Measurements from ENCODE around the gene TSHZ2. TPM values are rescaled to one million over a fixed set of nuclear protein-coding genes. Genes with fewer than 3 reads are reported as not detected.

The TSHZ2 gene
- total RNA-seq, 1 experiment from 2014 or later: 0.20 TPM

GRCh38 chr20:52991830-52992229 lies 19.7 kb downstream of the TSHZ2 start:
- TF ChIP-seq ATF3 (CRISPR knock-in tag; conservative IDR thresholded peaks at IDR 0.05): no peak
- no peak for TF ChIP-seq SMAD4 (CRISPR knock-in tag; IDR thresholded peaks at IDR 0.05)
- TF ChIP-seq ZNF219 (CRISPR knock-in tag; IDR thresholded peaks at IDR 0.05; ENCODE audit: borderline replicate concordance): no peak
- no peak for TF ChIP-seq CREM (CRISPR knock-in tag; IDR thresholded peaks at IDR 0.05)
- TF ChIP-seq KAT7 (CRISPR knock-in tag; IDR thresholded peaks at IDR 0.05; ENCODE audit: borderline replicate concordance): no peak
- TF ChIP-seq SOX15 (CRISPR knock-in tag; IDR thresholded peaks at IDR 0.05): no peak
- POLR2A ChIA-PET: no interaction called here
- Mint-ChIP-seq H3K27ac (no peak overlapping the region), H3K4me1 (peaks cover 5% of the 10 kb centered on the region; the same call in 1 of the 2 replicates), H3K4me3 (no peak overlapping the region), H3K9me3 (no peaks in the 10 kb centered on the region), H3K27me3 (ENCODE audit: low read depth) (no peaks in the 10 kb centered on the region), H3K36me3 (no peaks in the 10 kb centered on the region)
- CTCF ChIA-PET: no interaction called here
- ATAC-seq (no peak), DNase-seq (ENCODE audit: low spot score) (no peak)

GRCh38 chr20:52992632-52993031 lies 20.5 kb downstream of the TSHZ2 start:
- Mint-ChIP-seq H3K4me3 (no peak overlapping the region), H3K27me3 (ENCODE audit: low read depth) (no peaks in the 10 kb centered on the region), H3K4me1 (peaks cover 7% of the 10 kb centered on the region; the same call in 1 of the 2 replicates), H3K36me3 (no peaks in the 10 kb centered on the region), H3K27ac (no peak overlapping the region), H3K9me3 (no peaks in the 10 kb centered on the region)
- ChIA-PET POLR2A (no interaction called here), CTCF (interaction anchor here (0.6 kb wide), 1 partner anchor 9 kb away, joined by 3 read pairs; no protein-coding TSS in a partner anchor)
- DNase-seq (ENCODE audit: low spot score) (no peak), ATAC-seq (no peak)
- TF ChIP-seq FOXK1 (CRISPR knock-in tag; IDR thresholded peaks at IDR 0.05): no peak
- no peak for TF ChIP-seq CTCF (IDR thresholded peaks at IDR 0.05)
- TF ChIP-seq CREB1 (CRISPR knock-in tag; IDR thresholded peaks at IDR 0.05): no peak
- TF ChIP-seq ZNF317 (CRISPR knock-in tag; IDR thresholded peaks at IDR 0.05; ENCODE audit: borderline replicate concordance, low read depth): no peak
- no peak for TF ChIP-seq GRHL2 (CRISPR knock-in tag; IDR thresholded peaks at IDR 0.05; ENCODE audit: insufficient replicate concordance, severe bottlenecking)
- no peak for TF ChIP-seq OVOL2 (CRISPR knock-in tag; IDR thresholded peaks at IDR 0.05; ENCODE audit: borderline replicate concordance)
- no peak for TF ChIP-seq E2F1 (CRISPR knock-in tag; IDR thresholded peaks at IDR 0.05)
- TF ChIP-seq ATF2 (CRISPR knock-in tag; IDR thresholded peaks at IDR 0.05; ENCODE audit: borderline replicate concordance, low read depth): no peak
- TF ChIP-seq AR (CRISPR knock-in tag; IDR thresholded peaks at IDR 0.05): no peak
- no peak for TF ChIP-seq ZNF396 (CRISPR knock-in tag; IDR thresholded peaks at IDR 0.05; ENCODE audit: borderline replicate concordance)
- no peak for TF ChIP-seq NFE2L1 (CRISPR knock-in tag; IDR thresholded peaks at IDR 0.05)
- no peak for TF ChIP-seq MXD4 (CRISPR knock-in tag; IDR thresholded peaks at IDR 0.05; ENCODE audit: borderline replicate concordance)
- no peak for TF ChIP-seq TEAD1 (CRISPR knock-in tag; IDR thresholded peaks at IDR 0.05)

Measured in WTC11 (cell line).